ACC112 (cell line): ENCODE measurements around the gene ADCY6.

Experiments
- H2AFZ ChIP-seq: fragments of 200-600 bp; sonication (generic); one replicate; pipeline ENCODE4 v1.6.0; 2017; ENCODE audit warnings: antibody characterized with exemption, low read length; ENCODE audit not compliant: unreplicated experiment
- H3K27ac ChIP-seq: fragments of 200-600 bp; sonication (generic); 2 replicates; pipeline ENCODE4 v1.5.1; 2014; ENCODE audit warnings: low read depth, mild to moderate bottlenecking, antibody characterized with exemption, low read length, moderate library complexity
- H3K27me3 ChIP-seq: fragments of 200-600 bp; sonication (generic); 2 replicates; pipeline ENCODE4 v1.6.1; 2014; ENCODE audit warnings: mild to moderate bottlenecking, antibody characterized with exemption, low read length, moderate library complexity, mixed read lengths; ENCODE audit not compliant: insufficient read depth
- H3K36me3 ChIP-seq: fragments of 200-600 bp; sonication (generic); 2 replicates; pipeline ENCODE4 v1.6.1; 2016; ENCODE audit warnings: mild to moderate bottlenecking, antibody characterized with exemption, low read length, moderate library complexity, mixed read lengths; ENCODE audit not compliant: insufficient read depth
- H3K4me1 ChIP-seq: fragments of 200-600 bp; sonication (generic); one replicate; pipeline ENCODE4 v1.6.1; 2016; ENCODE audit warnings: low read length, mixed read lengths; ENCODE audit not compliant: insufficient read depth, unreplicated experiment, control insufficient read depth
- H3K4me3 ChIP-seq: fragments of 200-600 bp; sonication (generic); 2 replicates; pipeline ENCODE4 v1.5.1; 2014; ENCODE audit warnings: mild to moderate bottlenecking, low read depth, low read length
- H3K79me2 ChIP-seq: fragments of 200-600 bp; sonication (generic); one replicate; pipeline ENCODE4 v1.6.0; 2016; ENCODE audit warnings: low read length; ENCODE audit not compliant: control insufficient read depth, unreplicated experiment, insufficient read depth

ADCY6 gene

GRCh38 chr12:48716493-48717251 lies 72.2 kb downstream of the ADCY6 start, which contains the start of gene CCNT1:
Gene CCNT1, minus strand, starts transcription at chr12:48716707. Its CDS starts 32 bp downstream, at chr12:48716675.
- Histone ChIP-seq H3K4me1 (peaks cover 17% of the 10 kb centered on the region), H2AFZ (peak within 1 kb of the TSS; percentile 90), H3K27me3 (no peaks in the 10 kb centered on the region), H3K27ac (peak within 1 kb of the TSS; percentile 89), H3K36me3 (peaks cover 23% of the 10 kb centered on the region), H3K4me3 (peak within 1 kb of the TSS; percentile 95), H3K79me2 (peaks cover 45% of the 10 kb centered on the region)
